ENCODE results near the gene PUS10. TPM values are rescaled to one million over a fixed set of nuclear protein-coding genes. Genes with fewer than 3 reads are reported as not detected.

The PUS10 gene
- total and polyA plus RNA-seq, 2 of the 13 experiments (the other 11 are each of a cell fraction or from before 2014, with no cell fraction given), result 41.4 to 44.3 TPM

- TF ChIP-seq NPAS2 (CRISPR knock-in tag; IDR thresholded peaks at IDR 0.05; ENCODE audit: borderline replicate concordance) (no peak), ZFP82 (CRISPR knock-in tag; IDR thresholded peaks at IDR 0.05; ENCODE audit: borderline replicate concordance) (0 out of 2 replicates have a peak, but pooled peaks have one; percentile 68), KAT8 (CRISPR knock-in tag; IDR thresholded peaks at IDR 0.05) (peak; percentile 72), PAXIP1 (CRISPR knock-in tag; conservative IDR thresholded peaks at IDR 0.05) (peak; percentile 99), ZBTB14 (CRISPR knock-in tag; IDR thresholded peaks at IDR 0.05) (no peak), NR0B2 (CRISPR knock-in tag; IDR thresholded peaks at IDR 0.05) (no peak), PHF5A (CRISPR knock-in tag; IDR thresholded peaks at IDR 0.05; ENCODE audit: low read depth, unreplicated experiment) (peak; percentile 84), NR2F2 (IDR thresholded peaks at IDR 0.05; ENCODE audit: borderline replicate concordance, low read depth) (peak; percentile 93), ELF1 (CRISPR knock-in tag; IDR thresholded peaks at IDR 0.05) (peak; percentile 77), HNRNPH1 (optimal IDR thresholded peaks at IDR 0.05; ENCODE audit: low read depth, low read length) (peak; percentile 42), PAF1 (CRISPR knock-in tag; IDR thresholded peaks at IDR 0.05) (no peak), PAX8 (CRISPR knock-in tag; IDR thresholded peaks at IDR 0.05; ENCODE audit: borderline replicate concordance) (peak; percentile 85; the same call in 1 of the 2 replicates), BHLHE40 (IDR thresholded peaks at IDR 0.05; ENCODE audit: low read length) (peak; percentile 28; the same call in 1 of the 2 replicates), ZBTB1 (CRISPR knock-in tag; IDR thresholded peaks at IDR 0.05; ENCODE audit: borderline replicate concordance) (no peak), RXRB (CRISPR knock-in tag; IDR thresholded peaks at IDR 0.05; ENCODE audit: borderline replicate concordance) (peak; percentile 89), ZNF274 (CRISPR knock-in tag; IDR thresholded peaks at IDR 0.05) (no peak; the same call in none of the 2 replicates), ETS1 (CRISPR knock-in tag; IDR thresholded peaks at IDR 0.05) (no peak), CAMTA2 (CRISPR knock-in tag; IDR thresholded peaks at IDR 0.05; ENCODE audit: borderline replicate concordance) (no peak), ZNF577 (CRISPR knock-in tag; IDR thresholded peaks at IDR 0.05; ENCODE audit: borderline replicate concordance, low read depth) (no peak; the same call in 1 of the 2 replicates)
Observed at GRCh38 chr2:61017556-61018317, at the start of gene PUS10, which contains the start of gene PEX13 (continued).

Measured in HepG2 (cell line).